ENCODE results near the gene CREB3L1.
"Not testable (repeated sequence)": the region's sequence is repeated elsewhere in the genome, so short reads cannot be mapped to it uniquely, and the experiment has no call there.

Gene CREB3L1

DNA sequence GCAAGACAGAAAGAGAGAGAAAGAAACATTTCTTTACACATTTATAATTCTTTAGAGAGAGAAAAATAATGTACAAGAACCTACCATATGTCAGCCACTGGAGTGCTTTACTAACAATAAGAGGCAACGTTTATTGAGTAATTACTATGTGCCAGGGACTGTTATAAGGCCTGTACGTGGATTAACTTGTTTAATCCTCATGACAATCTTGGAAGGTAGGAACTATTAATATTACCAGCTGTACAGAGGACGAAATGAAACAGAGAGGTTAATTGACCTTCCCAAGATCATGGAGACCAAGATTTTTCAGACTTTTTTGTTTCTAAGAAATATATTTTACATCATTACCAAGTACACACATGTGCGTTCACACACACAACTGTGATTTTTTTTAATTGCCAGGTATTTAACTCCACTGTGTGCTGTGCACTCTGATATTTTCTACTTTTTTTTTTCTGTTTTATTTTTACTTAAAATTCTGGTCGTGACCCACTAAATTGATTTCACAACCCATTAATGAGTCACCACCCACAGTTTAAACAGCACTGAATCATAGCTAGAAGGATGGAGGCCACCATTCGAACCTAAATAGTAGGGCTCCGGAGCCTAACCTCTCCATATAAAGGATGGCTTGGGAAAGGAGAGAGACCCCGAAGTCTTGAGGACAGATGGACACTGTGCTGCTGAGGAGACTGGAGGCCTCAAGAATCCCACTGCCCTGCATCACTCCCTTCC lies 21.4 kb downstream of the CREB3L1 start:
- no peak for DNase-seq

DNA sequence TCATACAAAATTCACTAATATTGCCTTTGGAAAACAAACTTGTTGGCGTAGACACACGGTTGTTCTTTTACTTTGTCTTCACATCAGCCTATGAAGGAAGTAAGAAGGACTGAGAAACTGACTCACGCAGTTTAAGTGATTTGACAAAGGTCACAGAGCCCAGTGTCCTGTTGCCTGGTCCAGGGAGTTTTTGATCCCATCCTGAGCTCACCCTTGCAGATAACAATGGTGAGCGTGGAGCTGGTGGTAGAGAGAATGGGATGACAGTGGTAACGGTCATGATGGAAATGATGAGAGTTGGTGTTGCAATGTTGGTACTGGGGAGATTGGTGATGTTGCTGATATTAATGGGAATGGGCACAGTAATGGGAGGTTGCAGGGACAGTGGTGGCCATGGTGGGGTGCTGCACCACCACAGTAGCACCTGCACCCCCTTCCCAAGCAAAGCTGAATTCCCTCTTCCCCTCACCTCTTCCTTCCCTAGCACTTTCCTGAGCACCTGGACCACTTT lies 22.0 kb downstream of the CREB3L1 start:
- no peak for DNase-seq

DNA sequence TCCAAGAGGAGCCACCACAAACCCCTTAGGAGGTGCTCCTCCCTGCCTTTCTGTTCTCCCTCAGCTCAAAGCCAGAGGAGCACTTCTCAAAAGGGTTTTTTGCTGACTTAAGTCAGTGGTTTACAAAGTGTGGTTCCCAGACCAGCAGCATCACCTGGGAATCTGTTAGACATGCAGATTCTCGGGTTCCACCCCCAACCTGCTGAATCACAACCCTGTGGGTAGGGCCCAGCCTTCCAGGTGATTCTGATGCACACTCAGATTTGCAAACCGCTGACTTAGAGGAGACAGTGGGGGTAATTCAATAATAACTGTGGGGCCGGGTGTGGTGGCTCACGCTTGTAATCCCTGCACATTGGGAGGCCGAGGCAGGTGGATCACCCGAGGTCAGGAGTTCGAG lies 22.8 kb downstream of the CREB3L1 start:
- no peak for DNase-seq

DNA sequence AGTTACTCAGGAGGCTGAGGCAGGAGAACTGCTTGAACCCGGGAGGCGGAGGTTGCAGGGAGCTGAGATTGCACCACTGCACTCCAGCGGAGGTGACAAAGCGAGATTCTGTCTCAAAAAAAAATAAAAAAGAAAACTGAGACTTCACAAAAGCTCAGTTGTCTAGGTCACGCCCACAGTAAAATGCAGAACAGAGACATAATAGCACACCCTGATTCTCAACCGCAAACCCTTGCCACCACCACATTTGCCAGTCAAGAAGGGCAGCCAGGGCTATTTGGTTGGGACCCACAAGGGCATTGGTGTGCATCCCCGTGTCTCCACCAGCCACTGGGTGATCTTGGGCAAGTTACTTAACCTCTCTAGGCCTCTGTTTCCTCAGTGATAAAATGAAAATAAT lies 25.4 kb downstream of the CREB3L1 start:
- DNase-seq = no peak

DNA sequence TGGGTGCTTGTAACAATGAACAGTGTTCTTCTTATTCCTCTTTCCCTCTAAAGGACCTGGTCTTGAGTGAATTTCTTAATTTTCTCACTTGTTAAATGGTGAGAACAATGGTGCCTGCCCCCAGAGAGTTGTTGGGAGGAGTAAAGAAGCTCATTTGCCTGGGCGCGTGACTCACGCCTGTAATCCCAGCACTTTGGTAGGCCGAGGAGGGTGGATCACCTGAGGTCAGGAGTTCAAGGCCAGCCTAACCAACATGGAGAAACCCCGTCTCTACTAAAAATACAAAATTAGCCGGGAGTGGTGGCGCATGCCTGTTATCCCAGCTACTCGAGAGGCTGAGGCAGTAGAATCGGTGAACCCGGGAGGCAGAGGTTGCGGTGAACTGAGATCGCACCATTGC lies 26.6 kb downstream of the CREB3L1 start:
- not testable (repeated sequence) for DNase-seq

DNA sequence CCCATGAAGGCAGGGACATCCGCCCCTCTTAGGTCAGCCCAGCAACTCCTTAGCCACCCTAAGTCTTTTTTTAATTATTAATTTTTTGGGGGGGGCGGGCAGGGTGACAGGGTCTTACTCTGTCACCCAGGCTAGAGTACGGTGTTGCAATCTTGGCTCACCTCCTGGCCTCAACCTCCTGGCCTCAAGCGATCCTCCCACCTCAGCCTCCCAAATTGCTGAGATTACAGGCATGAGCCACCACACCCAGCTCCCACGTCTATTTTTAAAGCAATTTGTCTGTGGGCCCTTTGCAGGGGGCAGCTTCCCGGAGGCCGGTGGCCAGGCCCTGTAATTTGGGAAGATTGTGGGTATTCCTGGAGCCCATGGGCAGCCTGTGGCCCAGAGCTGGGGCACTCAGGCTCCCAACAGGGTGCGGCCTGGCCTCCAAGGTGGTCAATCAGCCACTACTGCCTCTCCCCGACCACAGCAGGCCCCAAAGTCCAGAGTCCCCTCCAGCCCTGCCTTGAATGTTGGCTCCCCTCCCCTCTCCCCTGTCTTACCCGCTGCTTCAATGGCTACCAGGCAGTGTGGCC lies 27.2 kb downstream of the CREB3L1 start:
- DNase-seq = no peak

DNA sequence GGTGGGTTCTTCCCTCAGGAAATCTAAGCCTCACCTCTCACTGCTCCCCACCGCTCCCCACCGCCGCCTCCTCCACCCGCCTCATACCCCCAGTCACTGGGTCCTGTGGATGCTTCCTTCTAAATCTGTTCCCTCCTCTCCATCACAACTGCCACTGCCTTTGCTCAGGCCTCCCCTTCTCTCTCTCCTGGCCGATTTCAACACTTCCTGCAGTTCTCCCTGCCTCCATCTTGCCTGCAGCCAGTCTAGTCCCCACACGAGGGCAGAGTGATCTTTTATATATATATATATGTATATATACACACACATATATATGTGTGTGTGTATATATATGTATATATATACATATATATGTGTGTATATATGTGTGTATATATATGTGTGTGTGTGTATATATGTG lies 27.8 kb downstream of the CREB3L1 start:
- DNase-seq = peak; percentile 20

DNA sequence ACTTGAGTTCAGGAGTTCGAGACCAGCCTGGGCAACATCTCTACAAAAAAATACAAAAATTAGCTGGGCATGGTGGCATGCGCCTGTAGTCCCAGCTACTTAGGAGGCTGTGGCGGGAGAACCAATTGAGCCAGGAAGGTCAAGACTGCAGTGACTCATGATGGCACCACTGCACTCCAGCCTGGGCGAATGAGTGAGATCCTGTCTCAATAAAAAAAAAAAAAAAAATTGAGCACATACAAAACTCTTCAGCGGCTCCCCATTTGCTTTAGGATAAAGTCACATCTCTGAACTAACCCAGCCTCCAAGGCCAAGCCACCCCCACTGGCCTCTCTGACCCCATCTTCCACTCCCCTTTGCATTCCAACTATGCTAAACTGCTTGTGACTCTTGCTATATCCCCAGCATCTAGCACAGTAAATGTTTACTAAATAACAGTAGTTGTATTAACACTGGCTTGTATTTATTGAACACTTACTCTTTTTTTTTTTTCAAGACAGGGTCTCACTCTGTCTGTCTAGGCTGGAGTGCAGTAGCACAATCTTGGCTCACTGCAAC lies 28.9 kb downstream of the CREB3L1 start:
- DNase-seq = no peak

DNA sequence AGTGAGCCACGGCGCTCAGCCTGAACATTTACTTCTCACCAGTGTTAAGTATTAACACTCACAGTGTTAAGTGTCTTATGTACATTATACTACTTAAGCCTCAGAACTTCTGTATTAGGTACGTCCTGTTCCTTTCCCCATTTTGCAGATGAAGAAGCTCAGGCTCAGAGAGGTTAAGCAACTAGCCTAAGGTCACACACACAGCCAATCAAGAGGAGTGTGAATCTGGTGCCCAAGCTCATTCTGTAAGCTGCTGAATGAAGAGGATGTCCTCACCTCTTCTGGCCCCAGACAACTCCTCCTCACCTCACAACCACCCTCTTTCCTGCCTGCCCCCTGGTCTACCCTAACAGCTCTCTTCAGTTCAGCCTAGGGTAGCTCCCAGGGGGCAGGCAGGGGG lies 29.9 kb downstream of the CREB3L1 start:
- DNase-seq = no peak

DNA sequence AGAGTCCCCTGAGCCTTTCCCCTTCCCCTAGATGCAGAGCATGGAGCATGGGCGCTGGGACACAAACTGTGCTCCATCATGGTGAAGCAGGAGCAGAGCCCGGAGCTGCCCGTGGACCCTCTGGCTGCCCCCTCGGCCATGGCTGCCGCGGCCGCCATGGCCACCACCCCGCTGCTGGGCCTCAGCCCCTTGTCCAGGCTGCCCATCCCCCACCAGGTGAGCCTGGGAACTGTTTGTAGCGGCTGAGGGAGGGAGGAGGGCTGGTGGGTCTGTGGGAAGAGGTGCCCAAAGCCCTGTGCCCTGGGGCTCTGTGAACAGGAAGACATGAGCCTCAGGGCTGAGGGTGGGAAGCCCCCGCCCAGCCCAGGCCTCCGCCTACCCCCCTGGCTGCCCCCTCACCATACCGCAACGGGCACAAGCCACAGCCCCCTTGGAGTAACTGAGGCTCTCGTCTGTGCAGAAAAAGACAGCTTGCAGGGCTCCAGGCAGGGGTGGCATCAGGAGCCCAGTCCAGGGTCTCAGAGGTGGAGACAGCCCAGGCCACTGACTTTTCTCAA lies 30.4 kb downstream of the CREB3L1 start:
- DNase-seq = no peak

DNA sequence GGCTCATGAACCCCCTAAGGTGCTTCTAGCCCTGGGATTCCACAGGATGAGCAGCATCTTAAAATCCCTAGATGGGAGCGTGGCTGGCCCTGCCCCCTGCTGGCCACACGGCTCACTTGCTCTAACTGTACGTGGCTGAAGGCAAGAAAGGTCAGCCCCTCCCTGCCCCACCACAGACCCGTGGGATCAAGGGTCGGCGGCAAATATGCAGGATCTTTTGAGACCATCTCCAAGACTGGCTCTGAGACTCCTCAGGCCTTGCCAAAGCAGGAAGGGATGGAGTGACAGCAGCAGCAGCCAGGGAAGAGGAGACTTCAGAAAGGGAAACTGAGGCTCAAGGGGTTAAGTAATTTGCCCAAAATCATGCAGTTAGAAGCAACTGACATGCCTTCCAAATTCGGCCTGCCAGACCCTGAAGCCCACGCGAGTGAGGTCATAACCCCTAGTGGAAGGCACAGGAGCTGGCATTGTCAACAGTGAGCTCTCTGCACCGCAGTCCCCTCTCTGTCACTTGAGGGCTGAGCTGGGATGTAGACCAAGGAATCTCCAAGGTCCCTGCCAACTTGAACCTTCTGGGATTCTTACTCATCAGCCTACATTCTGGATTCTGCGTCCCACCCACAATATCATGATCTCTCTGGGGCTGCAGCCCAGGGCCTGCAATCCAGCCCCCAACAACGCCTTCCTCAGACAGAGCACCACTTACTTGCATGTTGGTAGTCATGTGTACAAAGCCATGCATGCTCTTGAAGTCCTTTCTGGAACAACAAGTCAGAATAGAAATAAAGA lies 31.4 kb downstream of the CREB3L1 start:
- no peak for DNase-seq

DNA sequence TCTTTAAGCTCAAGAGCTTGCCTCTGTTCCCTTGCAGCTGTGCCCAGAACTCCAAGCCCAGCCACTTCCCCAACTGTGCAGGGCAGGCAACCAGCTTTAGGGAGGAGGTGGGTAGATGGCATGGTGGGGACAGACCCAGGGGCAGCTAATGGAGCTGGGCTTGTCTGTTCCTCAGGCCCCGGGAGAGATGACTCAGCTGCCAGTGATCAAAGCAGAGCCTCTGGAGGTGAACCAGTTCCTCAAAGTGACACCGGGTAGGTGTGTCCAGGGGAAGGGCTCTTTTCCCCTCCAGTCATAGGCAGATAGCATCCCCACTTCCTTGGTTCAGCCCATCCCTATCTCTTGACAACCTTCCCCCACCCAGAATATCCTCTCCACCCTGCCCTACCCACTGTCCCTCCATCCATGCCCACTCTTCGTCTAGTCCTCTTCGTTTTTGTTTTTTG lies 32.4 kb downstream of the CREB3L1 start:
- no peak for DNase-seq

DNA sequence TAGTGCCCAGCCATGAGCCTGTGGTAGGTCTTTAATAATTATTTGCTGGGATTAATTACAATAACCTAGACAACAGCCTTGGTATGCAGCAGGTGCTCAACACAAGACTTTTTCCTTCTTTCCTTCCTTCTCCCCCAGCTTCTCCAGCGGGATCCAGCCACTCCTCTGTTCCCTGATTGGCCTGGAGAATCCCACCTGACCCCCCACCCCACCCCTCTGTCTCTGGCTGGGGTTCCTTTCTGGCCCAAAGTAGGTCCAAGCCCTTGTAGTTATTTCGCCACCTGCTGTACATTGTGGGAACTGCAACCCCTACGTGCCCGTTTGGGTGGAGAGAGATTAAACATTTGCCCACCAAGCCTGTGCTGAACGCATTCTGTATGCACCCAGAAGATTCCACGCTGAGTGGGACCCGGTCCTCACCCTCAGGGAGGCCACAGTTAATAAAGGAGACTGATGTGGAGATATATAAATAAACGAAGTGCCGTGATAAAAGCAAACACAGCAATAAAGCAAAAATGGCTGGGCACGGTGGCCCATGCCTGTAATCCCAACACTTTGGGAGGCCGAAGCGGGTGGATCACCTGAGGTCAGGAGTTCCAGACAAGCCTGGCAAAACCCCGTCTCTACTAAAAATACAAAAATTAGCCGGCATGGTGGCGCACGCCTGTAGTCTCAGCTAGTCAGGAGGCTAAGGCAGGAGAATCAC lies 37.7 kb downstream of the CREB3L1 start:
- DNase-seq = peak; percentile 36

DNA sequence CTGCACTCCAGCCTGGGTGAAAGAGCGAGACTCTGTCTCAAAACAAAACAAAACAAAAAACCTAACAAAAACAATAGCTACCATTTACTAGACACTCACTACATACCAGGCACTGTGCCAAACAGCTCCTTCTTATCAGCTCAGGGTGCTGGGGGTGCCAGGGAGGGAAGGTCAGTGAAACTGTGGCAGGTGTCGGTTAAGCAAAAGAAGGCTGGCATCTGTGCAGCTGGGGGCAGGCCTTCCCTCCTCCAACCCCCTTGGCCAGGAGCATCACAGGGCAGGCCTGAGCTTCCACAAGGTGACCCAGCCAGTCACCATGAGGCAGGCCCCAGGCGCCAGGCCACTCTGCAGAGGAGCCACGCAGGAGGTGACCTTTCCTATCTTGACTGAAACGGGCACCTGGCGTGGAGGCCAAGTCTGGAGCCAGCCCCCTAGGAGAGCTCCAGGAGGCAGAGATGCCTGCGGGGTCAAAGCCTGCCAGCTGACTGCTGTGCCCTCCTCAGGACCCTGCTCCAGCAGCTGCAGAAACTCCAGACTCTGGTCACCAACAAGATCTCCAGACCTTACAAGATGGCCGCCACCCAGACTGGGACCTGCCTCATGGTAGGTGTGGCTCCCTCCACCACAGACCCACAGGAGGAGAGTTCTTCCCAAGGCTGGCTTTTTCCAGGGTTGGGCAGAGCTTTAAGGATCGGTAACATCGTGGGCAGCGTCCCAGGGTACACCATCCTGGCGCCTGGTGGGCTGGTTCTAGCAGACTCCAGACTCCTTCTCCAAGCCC lies 38.5 kb downstream of the CREB3L1 start:
- no peak for DNase-seq

DNA sequence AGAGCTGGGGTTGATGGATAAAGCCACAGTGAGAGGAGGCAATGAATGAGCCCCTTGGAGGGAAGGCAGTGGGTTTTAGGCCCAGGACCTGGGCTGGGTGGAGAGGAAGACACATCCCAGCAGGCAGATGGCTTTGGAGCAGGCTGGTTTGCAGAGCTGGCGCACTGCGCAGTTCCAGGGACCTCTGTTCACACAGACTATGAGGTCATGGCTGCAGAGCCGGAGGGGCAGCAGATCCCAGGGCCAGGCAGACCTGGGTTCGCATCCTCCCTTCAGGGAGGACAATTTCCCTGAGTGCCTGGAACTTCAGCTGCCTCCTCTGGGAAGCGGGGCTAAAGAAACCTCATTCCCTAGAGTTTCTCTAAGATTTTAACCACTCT lies 41.6 kb downstream of the CREB3L1 start:
- no peak for DNase-seq

DNA sequence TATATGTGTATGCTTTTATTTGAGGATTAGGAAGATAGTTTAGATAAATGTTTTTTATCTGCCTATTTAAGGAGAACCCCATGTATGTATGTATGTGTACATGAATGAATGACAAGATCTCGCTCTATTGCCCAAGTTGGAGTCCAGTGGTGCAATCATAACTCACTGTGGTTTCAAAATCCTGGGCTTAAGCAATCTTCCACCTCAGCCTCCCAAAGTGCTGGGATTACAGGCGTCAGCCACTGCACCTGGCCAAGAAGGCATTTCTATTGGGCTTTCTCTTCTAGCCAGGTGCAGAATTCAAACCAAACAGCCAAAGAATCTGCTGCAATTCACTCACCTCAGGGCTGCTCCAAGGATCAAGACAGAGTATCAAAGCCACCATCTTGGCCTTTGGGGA lies 44.3 kb downstream of the CREB3L1 start:
- DNase-seq = no peak

DNA sequence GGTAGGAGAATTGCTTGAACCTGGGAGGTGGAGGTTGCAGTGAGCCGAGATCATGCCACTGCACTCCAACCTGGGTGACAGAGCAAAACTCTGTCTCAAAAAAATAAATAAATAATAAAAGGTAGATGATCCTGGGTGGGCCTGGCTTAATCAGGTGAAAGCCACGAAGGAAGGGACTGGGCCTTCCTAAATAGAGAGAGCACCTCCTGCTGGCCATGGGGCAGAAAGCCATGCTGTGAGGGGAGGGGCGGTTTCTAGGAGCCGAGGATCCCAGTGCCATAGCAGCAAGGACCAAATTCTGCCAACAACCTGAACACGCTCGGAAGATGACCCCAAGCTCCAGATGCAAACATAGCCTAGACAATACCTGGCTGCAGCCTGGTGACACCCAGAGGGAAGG lies 45.3 kb downstream of the CREB3L1 start:
- no peak for DNase-seq

DNA sequence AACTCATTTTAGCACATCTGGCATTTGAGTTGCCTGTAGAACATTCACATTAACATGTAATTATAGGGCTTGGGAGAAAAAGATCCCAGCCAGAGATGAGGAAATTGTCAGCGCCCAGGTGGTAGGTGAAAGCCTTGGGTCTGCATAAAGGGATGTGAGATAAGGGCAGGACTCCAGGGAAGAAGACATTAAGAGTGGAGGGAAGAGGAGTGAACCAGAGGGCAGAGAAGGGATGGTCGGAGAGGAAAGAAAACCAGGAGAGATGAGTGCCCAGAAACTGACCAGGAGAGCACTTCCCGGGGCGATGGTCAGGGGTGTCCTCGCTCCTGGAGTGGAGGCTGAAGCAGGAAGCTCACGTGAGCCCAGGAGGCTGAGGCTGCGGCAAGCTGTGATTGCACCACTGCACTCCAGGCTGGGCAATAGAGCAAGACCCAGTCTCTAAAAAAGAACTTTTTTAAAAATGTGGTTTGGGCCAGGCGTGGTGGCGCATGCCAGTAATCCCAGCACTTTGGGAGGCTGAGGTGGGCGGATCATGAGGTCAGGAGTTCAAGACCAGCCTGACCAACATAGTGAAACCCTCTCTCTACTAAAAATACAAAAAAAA lies 49.5 kb downstream of the CREB3L1 start:
- no peak for DNase-seq

DNA sequence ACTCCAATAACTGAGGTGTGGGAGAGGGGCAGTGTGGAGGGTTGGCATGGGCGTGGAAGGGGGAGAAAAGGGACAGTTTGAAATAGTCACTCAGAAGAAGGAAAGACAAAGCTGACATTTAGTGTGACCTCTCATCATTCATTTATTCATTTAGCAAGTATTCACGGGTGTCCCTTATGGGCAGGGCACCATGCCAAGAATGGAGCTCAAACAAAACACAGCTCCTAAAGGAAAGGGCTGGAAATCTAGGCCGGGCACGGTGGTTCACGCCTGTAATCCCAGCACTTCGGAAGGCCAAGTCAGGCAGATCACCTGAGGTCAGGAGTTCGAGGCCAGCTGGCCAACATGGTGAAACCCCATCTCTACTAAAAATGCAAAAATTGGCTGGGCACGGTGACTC lies 50.4 kb downstream of the CREB3L1 start:
- DNase-seq = no peak

DNA sequence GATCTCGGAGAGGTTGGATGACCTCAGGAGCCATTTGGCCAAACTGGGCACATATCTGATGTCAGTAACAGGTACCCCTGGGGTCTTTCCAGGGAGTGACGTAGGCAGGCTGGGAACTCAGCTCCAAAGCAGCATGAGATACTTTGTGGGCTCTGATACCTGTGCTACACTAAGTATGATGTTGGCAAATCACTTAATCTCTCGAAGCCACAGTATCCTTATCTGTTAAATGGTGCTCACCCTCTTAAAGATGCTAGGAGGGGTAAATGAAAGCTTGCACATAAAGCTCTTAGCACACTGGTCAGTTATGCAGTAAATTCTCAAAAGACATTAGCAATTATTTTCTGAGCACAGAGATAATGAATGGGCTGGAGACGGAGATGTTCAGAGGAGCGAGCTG lies 52.7 kb downstream of the CREB3L1 start:
- DNase-seq = no peak

DNA sequence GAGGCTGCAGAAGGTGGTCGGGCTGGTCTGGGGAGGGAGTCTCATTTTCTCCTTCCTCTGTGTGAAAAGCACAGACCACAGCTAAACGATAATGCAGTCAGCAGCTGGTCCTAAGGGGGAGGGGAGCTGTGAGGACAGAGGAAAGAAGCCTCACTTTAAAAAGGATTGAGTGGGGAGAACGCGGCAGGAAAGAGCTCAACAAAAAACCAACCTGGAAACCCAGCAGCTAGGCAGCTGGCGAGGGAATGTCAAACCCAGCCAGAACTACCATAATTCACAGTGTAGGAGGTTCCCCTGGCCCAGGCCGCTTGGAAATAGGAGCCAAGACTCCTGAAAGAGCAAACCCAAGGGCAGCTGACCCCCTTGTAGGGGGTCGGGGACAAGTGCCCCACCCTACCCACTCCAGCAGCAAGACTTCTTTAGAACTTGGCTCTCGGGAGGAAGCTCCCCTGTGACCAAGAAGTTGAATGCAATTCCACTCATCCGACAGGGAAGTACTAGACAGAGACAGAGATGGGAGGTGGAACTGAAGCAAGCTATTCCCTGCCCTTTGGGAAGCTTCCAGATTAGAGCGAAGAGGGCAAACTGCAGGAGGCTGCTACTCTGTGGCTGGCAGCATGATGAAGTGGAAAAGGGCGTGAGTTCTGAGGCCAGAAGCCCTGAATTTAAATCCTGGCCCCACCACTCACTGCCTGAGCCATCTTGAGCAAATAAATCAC lies 53.3 kb downstream of the CREB3L1 start:
- DNase-seq = no peak
